C4-2B (cell line): ENCODE results near the gene STARD10.

ENCODE experiments used
- H3K27ac ChIP-seq: fragments of 450-650 bp; 2 replicates; pipeline ENCODE4 v1.5.1; 2017
- CTCF ChIP-seq: fragments of 450-650 bp; conservative IDR thresholded peaks from 2 replicates; pipeline ENCODE4 v1.5.1; 2017; ENCODE audit warnings: mild to moderate bottlenecking
- ZFX ChIP-seq: fragments of 450-650 bp; IDR thresholded peaks from 2 replicates; pipeline ENCODE4 v1.6.1; 2017

The STARD10 gene

GRCh38 chr11:72764503-72764902 is 29.3 kb downstream of the STARD10 start:
- no peak overlapping the region for H3K27ac ChIP-seq
- no peak for TF ChIP-seq ZFX

- H3K27ac ChIP-seq, result no peak overlapping the region
- no peak for TF ChIP-seq CTCF
- TF ChIP-seq ZFX, result no peak
Measured at GRCh38 chr11:72763823-72764222, 30.0 kb downstream of the STARD10 start.

- TF ChIP-seq ZFX (no peak), CTCF (no peak)
- no peak overlapping the region for H3K27ac ChIP-seq
Measured at GRCh38 chr11:72762641-72763304, 31.1 kb downstream of the STARD10 start.

GRCh38 chr11:72760539-72761405 is 33.1 kb downstream of the STARD10 start:
- no peak overlapping the region for H3K27ac ChIP-seq
- TF ChIP-seq CTCF (no peak), ZFX (no peak)

- TF ChIP-seq CTCF (no peak), ZFX (no peak)
- H3K27ac ChIP-seq, result no peak overlapping the region
Measured at GRCh38 chr11:72759468-72759985, 34.3 kb downstream of the STARD10 start.

GRCh38 chr11:72758690-72759389 is 35.0 kb downstream of the STARD10 start:
- H3K27ac ChIP-seq, result no peak overlapping the region
- TF ChIP-seq ZFX, result no peak
- TF ChIP-seq CTCF, result no peak

GRCh38 chr11:72758304-72758689 is 35.5 kb downstream of the STARD10 start:
- H3K27ac ChIP-seq, result no peak overlapping the region
- TF ChIP-seq ZFX (no peak), CTCF (no peak)
